DND-41 (cell line): ENCODE results near the gene ADGB.

Experiments used
- ATAC-seq: fragments of 200-7000 bp; cut with Tn5 transposase; 3 replicates; pipeline ENCODE4 v1.9.1; 2021; ENCODE audit warnings: low read depth; ENCODE audit not compliant: insufficient read depth
- DNase-seq: peaks from one replicate; pipeline ENCODE4 v3.0.0-alpha.2; 2020
- H2AFZ ChIP-seq: 2 replicates; pipeline ENCODE4 v1.6.0; 2012; ENCODE audit warnings: low read depth, low read length
- H3K27ac ChIP-seq: 2 replicates; pipeline ENCODE4 v1.5.1; 2012; ENCODE audit warnings: low read length, inconsistent platforms
- H3K27me3 ChIP-seq: fragments of 200-600 bp; sonication (generic); 2 replicates; pipeline ENCODE4 v1.6.0; 2012; ENCODE audit warnings: low read length, mild to moderate bottlenecking, inconsistent platforms; ENCODE audit not compliant: insufficient read depth, poor library complexity
- H3K36me3 ChIP-seq: 2 replicates; pipeline ENCODE4 v1.5.1; 2012; ENCODE audit warnings: low read length, inconsistent platforms; ENCODE audit not compliant: insufficient read depth
- H3K4me1 ChIP-seq: 2 replicates; pipeline ENCODE4 v1.5.1; 2012; ENCODE audit warnings: mild to moderate bottlenecking, low read length; ENCODE audit not compliant: insufficient read depth
- H3K4me2 ChIP-seq: 2 replicates; pipeline ENCODE4 v1.6.0; 2012; ENCODE audit warnings: mild to moderate bottlenecking, moderate library complexity, low read length, inconsistent platforms; ENCODE audit not compliant: insufficient read depth
- H3K4me3 ChIP-seq, 2 experiments: fragments of 200-600 bp in 1 of 2; shearing (Covaris generic) in 1 of 2; 2 replicates each; pipeline ENCODE4 v1.5.1; 2012 to 2016; ENCODE audit warnings: inconsistent platforms in 2 of 2, low read length in 2 of 2, mild to moderate bottlenecking in 2 of 2, low read depth in 1 of 2, moderate library complexity in 1 of 2
- H3K79me2 ChIP-seq: 2 replicates; pipeline ENCODE4 v1.6.0; 2012; ENCODE audit warnings: low read length, inconsistent platforms; ENCODE audit not compliant: insufficient read depth
- H3K9ac ChIP-seq: 2 replicates; pipeline ENCODE4 v1.6.0; 2012; ENCODE audit warnings: low read depth, mild to moderate bottlenecking, inconsistent platforms, low read length, moderate library complexity
- H3K9me3 ChIP-seq: 2 replicates; pipeline ENCODE4 v1.5.1; 2012; ENCODE audit warnings: low read length, moderate library complexity, mild to moderate bottlenecking, inconsistent platforms; ENCODE audit not compliant: insufficient read depth, severe bottlenecking
- H4K20me1 ChIP-seq: 2 replicates; pipeline ENCODE4 v1.6.0; 2012; ENCODE audit warnings: low read length; ENCODE audit not compliant: insufficient read depth
- CTCF ChIP-seq: IDR thresholded peaks from 2 replicates; pipeline ENCODE4 v1.5.1; 2012; ENCODE audit warnings: borderline replicate concordance, low read length, moderate library complexity, mild to moderate bottlenecking; ENCODE audit not compliant: poor library complexity, severe bottlenecking; ENCODE audit errors: extremely low read depth
- EZH2 ChIP-seq: IDR thresholded peaks from 3 replicates; pipeline ENCODE4 v1.6.1; 2012; ENCODE audit warnings: borderline replicate concordance, low read depth, mild to moderate bottlenecking, moderate library complexity, low read length, inconsistent platforms; ENCODE audit not compliant: severe bottlenecking

The ADGB gene

GRCh38 chr6:146650799-146651481 lies 52.2 kb downstream of the ADGB start:
- H3K9ac ChIP-seq: no peak overlapping the region
- DNase-seq: no peak
- no peaks in the 10 kb centered on the region for H3K27me3 ChIP-seq
- H2AFZ ChIP-seq: no peak overlapping the region
- H3K4me1 ChIP-seq: no peaks in the 10 kb centered on the region
- H3K4me3 ChIP-seq: no peak overlapping the region
- H3K36me3 ChIP-seq: no peaks in the 10 kb centered on the region
- no peak for ATAC-seq
- H3K79me2 ChIP-seq: no peaks in the 10 kb centered on the region
- no peak overlapping the region for H3K4me2 ChIP-seq
- H3K9me3 ChIP-seq: no peaks in the 10 kb centered on the region
- H4K20me1 ChIP-seq: no peaks in the 10 kb centered on the region
- H3K27ac ChIP-seq: no peak overlapping the region
- TF ChIP-seq EZH2 (no peak), CTCF (no peak)

- H3K9ac ChIP-seq: no peak overlapping the region
- ATAC-seq: no peak
Observed at GRCh38 chr6:146651482-146651863, 52.7 kb downstream of the ADGB start.

GRCh38 chr6:146657432-146657831 lies 58.7 kb downstream of the ADGB start:
- Histone ChIP-seq H3K4me3 (no peak overlapping the region), H3K27me3 (no peaks in the 10 kb centered on the region), H3K27ac (no peak overlapping the region), H2AFZ (no peak overlapping the region), H3K4me1 (no peaks in the 10 kb centered on the region), H3K9ac (no peak overlapping the region), H3K36me3 (no peaks in the 10 kb centered on the region), H4K20me1 (no peaks in the 10 kb centered on the region), H3K4me2 (no peak overlapping the region), H3K79me2 (no peaks in the 10 kb centered on the region), H3K9me3 (no peaks in the 10 kb centered on the region)
- no peak for ATAC-seq
- no peak for TF ChIP-seq EZH2
- no peak for TF ChIP-seq CTCF
- no peak for DNase-seq

More at GRCh38 chr6:146651482-146651863, 52.7 kb downstream of the ADGB start:
- no peaks in the 10 kb centered on the region for H3K36me3 ChIP-seq
- no peak overlapping the region for H3K4me3 ChIP-seq
- no peaks in the 10 kb centered on the region for H3K79me2 ChIP-seq
- no peaks in the 10 kb centered on the region for H3K4me1 ChIP-seq
- no peak overlapping the region for H3K27ac ChIP-seq
- no peaks in the 10 kb centered on the region for H3K27me3 ChIP-seq
- H2AFZ ChIP-seq: no peak overlapping the region
- TF ChIP-seq EZH2 (no peak), CTCF (no peak)
- H4K20me1 ChIP-seq: no peaks in the 10 kb centered on the region
- no peak for DNase-seq
- no peak overlapping the region for H3K4me2 ChIP-seq
- H3K9me3 ChIP-seq: no peaks in the 10 kb centered on the region
